HG02763 (cell line): ENCODE data around the gene TUBB4A.
"Not testable (repeated sequence)": the region's sequence is repeated elsewhere in the genome, so short reads cannot be mapped to it uniquely, and the experiment has no call there.

Experiments
- ATAC-seq: cut with Tn5 transposase; IDR thresholded peaks from one replicate; pipeline ENCODE4 v1.9.1; 2021; ENCODE audit warnings: mild to moderate bottlenecking, moderate library complexity; ENCODE audit not compliant: unreplicated experiment

TUBB4A gene

GRCh38 chr19:6527893-6528543 lies 25.9 kb upstream of the TUBB4A start:
- peak; percentile 38 for ATAC-seq

GRCh38 chr19:6524311-6524710 lies 22.2 kb upstream of the TUBB4A start:
- no peak for ATAC-seq

- ATAC-seq, result no peak
These were observed 20.6 kb upstream of the TUBB4A start for GRCh38 chr19:6522712-6523111.

- ATAC-seq, result no peak
These were observed 19.9 kb upstream of the TUBB4A start for GRCh38 chr19:6521718-6522646.

GRCh38 chr19:6519289-6519688 lies 17.2 kb upstream of the TUBB4A start:
- ATAC-seq, result no peak

GRCh38 chr19:6518145-6518911 lies 16.2 kb upstream of the TUBB4A start:
- no peak for ATAC-seq

GRCh38 chr19:6516659-6517291 lies 14.7 kb upstream of the TUBB4A start:
- ATAC-seq, result peak; percentile 49

GRCh38 chr19:6516018-6516658 lies 14.0 kb upstream of the TUBB4A start:
- ATAC-seq, result peak; percentile 38

- no peak for ATAC-seq
These were observed 12.9 kb upstream of the TUBB4A start for GRCh38 chr19:6514926-6515544.

GRCh38 chr19:6514089-6514488 lies 12.0 kb upstream of the TUBB4A start:
- ATAC-seq, result no peak

- no peak for ATAC-seq
These were observed 8.5 kb upstream of the TUBB4A start for GRCh38 chr19:6510618-6511017.

GRCh38 chr19:6509118-6509971 lies 7.2 kb upstream of the TUBB4A start:
- ATAC-seq, result no peak

- ATAC-seq, result not testable (repeated sequence)
These were observed 6.1 kb upstream of the TUBB4A start for GRCh38 chr19:6508028-6508771.

GRCh38 chr19:6503407-6504201 lies 1.5 kb upstream of the TUBB4A start:
- no peak for ATAC-seq

- ATAC-seq, result no peak
These were observed 1.0 kb downstream of the TUBB4A start for GRCh38 chr19:6500837-6501739.

GRCh38 chr19:6499052-6499790 lies 2.9 kb downstream of the TUBB4A start:
- ATAC-seq, result no peak
